SK-N-MC (cell line): ENCODE measurements around the gene IVNS1ABP.

Experiments used
- EZH2 ChIP-seq: fragments of 200-600 bp; sonication (generic); IDR thresholded peaks from one replicate; pipeline ENCODE4 v1.6.1; 2017; ENCODE audit warnings: antibody characterized with exemption
- FOXP2 ChIP-seq: optimal IDR thresholded peaks from 2 replicates; pipeline ENCODE3; 2011; ENCODE audit warnings: mild to moderate bottlenecking, moderate library complexity; ENCODE audit not compliant: insufficient read depth; ENCODE audit errors: extremely low read length, control extremely low read depth
- POLR2AphosphoS5 ChIP-seq: IDR thresholded peaks from 2 replicates; pipeline ENCODE4 v1.6.1; 2012; ENCODE audit warnings: mild to moderate bottlenecking, low read depth, low read length, borderline replicate concordance

DNA sequence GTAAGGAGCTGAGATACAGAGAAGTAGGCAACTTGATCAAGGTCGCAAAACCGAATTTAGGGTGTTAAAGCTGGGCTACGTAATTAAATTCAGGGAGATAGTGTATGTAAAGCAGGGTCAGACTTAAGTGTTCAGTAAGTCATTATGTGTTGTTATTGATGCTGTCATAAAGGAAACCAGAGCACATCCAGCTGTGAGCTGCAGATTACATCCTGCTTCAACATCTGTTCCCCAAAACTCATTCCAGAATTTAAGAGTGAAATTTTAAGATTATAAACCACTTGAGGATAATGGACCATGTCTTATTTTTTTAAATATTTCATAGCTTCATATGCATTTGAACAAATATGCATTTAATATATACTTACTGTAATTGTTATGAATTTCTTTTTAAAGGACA, 49.7 kb downstream of the IVNS1ABP start:
- no peak for TF ChIP-seq EZH2
- TF ChIP-seq POLR2AphosphoS5: no peak; the same call in 1 of the 2 replicates
- peak; percentile 11 for TF ChIP-seq FOXP2
